Urinary bladder (tissue), 4 donors: ENCODE results near the gene KLHL4. TPM values are rescaled to one million over a fixed set of nuclear protein-coding genes. Genes with fewer than 3 reads are reported as not detected.
A peak's percentile ranks its signal among the peaks of the same experiment; 100 is the strongest.
"Not testable (repeated sequence)": the region's sequence is repeated elsewhere in the genome, so short reads cannot be mapped to it uniquely, and the experiment has no call there.

Source experiments
- DNase-seq: peaks from one replicate; pipeline ENCODE4 v3.0.0-alpha.2; 2015; ENCODE audit errors: extremely low spot score
- H3K27ac ChIP-seq: one replicate; pipeline ENCODE4 v1.5.1; 2013; ENCODE audit warnings: low read depth, mild to moderate bottlenecking, moderate library complexity
- H3K36me3 ChIP-seq: one replicate; pipeline ENCODE4 v1.6.1; 2013; ENCODE audit warnings: mild to moderate bottlenecking, moderate library complexity; ENCODE audit not compliant: insufficient read depth
- H3K4me1 ChIP-seq: one replicate; pipeline ENCODE4 v1.6.1; 2013; ENCODE audit warnings: mild to moderate bottlenecking, moderate library complexity; ENCODE audit not compliant: insufficient read depth
- H3K4me3 ChIP-seq: one replicate; pipeline ENCODE4 v1.5.1; 2013; ENCODE audit warnings: low read depth, low read length
- WGBS: extraction: QIAGEN DNeasy Blood & Tissue Kit; methylation state at CpG from one replicate; pipeline ENCODE4 v1.1.7; 2013; 5-methylcytosine and 5-hydroxymethylcytosine counted together
- polyA plus RNA-seq: library from polyadenylated mRNA; stranded (reverse); fragments of 200-250 nt; gene quantifications from one replicate; pipeline ENCODE4 v1.2.3, GENCODE V29; 2013
- total RNA-seq: library from RNA; depleted of rRNA; stranded (reverse); fragments of >200 nt; gene quantifications from one replicate; pipeline ENCODE4 v1.2.3, GENCODE V29; 2014
- donor health status: healthy with polysubstance abuse.
- donor health status: healthy.

Gene KLHL4, protein sequence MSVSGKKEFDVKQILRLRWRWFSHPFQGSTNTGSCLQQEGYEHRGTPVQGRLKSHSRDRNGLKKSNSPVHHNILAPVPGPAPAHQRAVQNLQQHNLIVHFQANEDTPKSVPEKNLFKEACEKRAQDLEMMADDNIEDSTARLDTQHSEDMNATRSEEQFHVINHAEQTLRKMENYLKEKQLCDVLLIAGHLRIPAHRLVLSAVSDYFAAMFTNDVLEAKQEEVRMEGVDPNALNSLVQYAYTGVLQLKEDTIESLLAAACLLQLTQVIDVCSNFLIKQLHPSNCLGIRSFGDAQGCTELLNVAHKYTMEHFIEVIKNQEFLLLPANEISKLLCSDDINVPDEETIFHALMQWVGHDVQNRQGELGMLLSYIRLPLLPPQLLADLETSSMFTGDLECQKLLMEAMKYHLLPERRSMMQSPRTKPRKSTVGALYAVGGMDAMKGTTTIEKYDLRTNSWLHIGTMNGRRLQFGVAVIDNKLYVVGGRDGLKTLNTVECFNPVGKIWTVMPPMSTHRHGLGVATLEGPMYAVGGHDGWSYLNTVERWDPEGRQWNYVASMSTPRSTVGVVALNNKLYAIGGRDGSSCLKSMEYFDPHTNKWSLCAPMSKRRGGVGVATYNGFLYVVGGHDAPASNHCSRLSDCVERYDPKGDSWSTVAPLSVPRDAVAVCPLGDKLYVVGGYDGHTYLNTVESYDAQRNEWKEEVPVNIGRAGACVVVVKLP
- total RNA-seq (23.8 TPM), polyA plus RNA-seq (1.1 TPM)

DNA sequence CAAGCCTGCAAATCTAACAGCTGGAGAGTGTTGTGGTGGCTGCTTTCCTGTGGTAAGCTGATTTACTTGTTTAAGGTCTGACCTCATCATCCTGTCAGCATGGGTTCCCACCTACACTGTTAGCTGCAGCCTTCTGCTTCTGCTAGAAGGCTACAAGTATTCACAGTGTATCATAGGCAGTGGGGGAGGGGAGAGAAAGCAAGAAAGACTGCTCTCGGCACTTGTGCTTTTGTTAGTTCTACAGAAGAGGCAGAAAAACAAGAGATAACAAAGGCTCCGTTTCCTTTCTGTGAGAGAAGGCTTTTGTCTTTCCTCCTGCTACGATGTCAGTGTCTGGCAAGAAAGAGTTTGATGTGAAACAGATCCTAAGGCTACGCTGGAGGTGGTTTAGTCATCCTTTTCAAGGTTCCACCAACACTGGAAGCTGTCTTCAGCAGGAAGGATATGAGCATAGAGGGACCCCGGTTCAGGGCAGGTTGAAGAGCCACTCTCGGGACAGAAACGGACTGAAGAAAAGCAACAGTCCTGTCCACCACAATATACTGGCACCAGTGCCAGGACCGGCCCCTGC is at the start of gene KLHL4:
Gene KLHL4 (plus strand): TSS at position 232 of the 571 bp plus-strand sequence. CDS start 92 bp downstream, at position 324.
- no peak for DNase-seq
- under 1% methylated on average over 8 of the region's 8 CpGs for WGBS
- no peak within 1 kb of the TSS for H3K27ac ChIP-seq
- H3K36me3 ChIP-seq: no peaks in the 10 kb centered on the region
- H3K4me3 ChIP-seq: peak within 1 kb of the TSS; percentile 22
- no peaks in the 10 kb centered on the region for H3K4me1 ChIP-seq

DNA sequence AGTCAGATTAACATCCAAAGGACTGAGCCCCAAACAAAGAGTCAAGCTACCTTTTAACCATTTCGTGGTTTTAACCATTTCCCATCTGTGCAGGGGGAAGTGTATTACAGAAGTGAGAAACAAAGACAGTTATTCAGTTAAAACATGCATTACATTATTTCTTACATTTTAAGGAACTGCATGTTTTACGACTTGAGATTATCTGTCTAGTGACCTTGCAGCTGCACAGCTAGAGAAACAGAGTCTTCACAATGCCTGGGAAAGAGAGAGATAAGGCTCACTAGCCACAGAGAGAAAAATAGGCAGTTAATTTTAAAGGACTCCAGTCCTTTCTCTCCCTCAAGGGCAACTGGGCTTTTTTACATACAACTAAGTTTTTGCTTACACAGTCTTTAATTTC is 48.7 kb upstream of the KLHL4 start:
- no peaks in the 10 kb centered on the region for H3K36me3 ChIP-seq
- no peak for DNase-seq
- whole genome bisulfite sequencing: 24% methylated on average over 2 of the region's 2 CpGs
- H3K4me1 ChIP-seq: no peaks in the 10 kb centered on the region
- H3K27ac ChIP-seq: no peak overlapping the region
- H3K4me3 ChIP-seq: no peak overlapping the region

DNA sequence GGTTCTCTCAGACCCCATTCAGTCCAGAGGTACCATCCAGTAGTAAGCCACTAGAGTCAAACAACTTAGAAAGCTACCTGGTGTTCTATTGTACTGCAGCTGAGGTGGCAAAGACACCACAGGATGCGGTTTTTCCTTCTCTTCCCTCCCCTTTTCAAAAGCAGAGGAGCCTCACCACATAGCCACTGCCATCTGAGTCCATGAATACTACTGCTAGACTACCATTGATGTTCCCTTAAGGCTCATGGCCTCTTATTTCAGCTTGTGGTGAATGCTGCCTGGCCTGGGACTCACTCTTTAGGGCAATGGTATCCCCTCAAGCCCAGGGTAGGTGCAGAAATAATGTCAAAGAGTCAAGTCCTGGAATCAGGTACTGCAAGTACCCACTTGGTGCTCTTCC is 41.8 kb upstream of the KLHL4 start:
- no peaks in the 10 kb centered on the region for H3K4me1 ChIP-seq
- no peak overlapping the region for H3K27ac ChIP-seq
- WGBS: 67% methylated on average over 1 of the region's 1 CpG
- H3K4me3 ChIP-seq: no peak overlapping the region
- no peaks in the 10 kb centered on the region for H3K36me3 ChIP-seq
- DNase-seq: no peak

DNA sequence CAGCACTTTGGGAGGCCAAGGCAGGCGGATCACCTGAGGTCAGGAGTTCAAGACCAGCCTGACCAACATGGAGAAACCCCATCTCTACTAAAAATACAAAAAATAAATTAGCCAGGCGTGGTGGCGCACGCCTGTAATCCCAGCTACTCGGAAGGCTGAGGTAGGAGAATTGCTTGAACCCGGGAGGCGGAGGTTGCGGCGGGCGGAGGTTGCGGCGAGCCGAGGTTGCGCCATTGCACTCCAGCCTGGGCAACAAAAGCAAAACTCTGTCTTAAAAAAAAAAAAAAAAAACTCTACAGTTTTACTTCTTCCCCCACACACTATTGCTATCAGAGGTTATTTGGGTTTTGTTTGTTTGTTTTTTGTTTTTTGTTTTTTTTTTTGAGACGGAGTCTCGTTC is 38.9 kb upstream of the KLHL4 start:
- WGBS: 94% methylated on average over 16 of the region's 16 CpGs
- not testable (repeated sequence) for H3K4me3 ChIP-seq, H3K27ac ChIP-seq, DNase-seq, H3K36me3 ChIP-seq, H3K4me1 ChIP-seq

DNA sequence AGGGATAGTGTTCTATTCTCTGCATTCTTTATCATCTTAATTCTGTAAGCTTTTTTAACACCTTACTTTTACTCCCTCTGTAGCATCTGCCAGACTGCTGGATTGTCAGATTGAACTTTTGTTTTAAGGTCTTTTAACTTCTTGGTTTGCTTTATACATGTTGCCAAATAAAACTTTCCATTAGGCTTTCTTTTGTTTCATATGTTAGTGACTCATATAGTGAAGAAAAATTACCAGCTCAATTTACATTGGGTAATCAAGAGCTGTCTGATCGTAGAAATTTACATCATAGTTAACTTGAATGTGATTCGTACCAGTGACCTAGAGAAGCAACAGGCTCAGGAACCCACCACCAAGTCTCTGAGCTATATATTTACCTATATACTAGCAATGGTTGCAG is 28.5 kb upstream of the KLHL4 start:
- Histone ChIP-seq H3K4me1 (no peaks in the 10 kb centered on the region), H3K36me3 (no peaks in the 10 kb centered on the region), H3K4me3 (no peak overlapping the region), H3K27ac (no peak overlapping the region)
- WGBS: 87% methylated on average over 2 of the region's 2 CpGs
- DNase-seq: no peak

DNA sequence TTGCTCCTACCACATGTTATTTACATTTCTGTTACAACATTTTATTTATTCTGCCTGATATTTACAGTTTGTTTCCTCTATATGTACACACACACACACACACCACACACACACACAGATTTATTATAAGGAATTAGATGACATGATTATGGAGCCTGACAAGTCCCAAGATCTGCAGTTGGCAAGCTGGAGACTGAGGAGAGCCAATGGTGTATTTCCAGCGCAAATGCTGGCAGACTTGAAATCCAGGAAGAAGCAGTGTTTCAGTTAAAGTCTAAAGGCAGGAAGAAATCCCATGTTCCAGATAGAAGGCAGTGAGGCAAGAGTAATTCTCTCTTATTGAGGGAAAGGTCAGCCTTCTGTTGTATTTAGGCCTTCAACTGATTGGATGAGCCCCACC is 1.8 kb upstream of the KLHL4 start:
- Histone ChIP-seq H3K27ac (no peak overlapping the region), H3K36me3 (no peaks in the 10 kb centered on the region), H3K4me1 (no peaks in the 10 kb centered on the region), H3K4me3 (no peak overlapping the region)
- 19% methylated on average over 1 of the region's 1 CpG for WGBS
- DNase-seq: no peak

DNA sequence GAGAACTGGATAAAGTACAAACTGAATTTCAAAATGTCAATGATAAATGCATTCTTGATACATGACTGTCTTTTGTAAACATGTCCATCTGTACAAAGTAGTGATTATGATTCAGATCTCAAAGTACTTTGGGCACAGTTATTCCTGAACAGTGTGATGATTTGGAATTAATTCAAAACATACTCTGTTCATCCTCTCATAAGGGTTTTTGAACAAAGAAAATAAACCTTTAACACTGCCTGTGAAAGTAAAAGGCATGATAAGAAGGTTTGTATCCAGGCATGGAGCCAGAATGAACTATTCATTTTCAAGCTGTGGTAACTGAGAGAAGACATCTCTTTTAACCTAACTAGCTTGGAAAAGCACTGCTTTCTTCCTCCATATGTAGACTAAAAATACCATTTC is 883 bp upstream of the KLHL4 start:
- Histone ChIP-seq H3K27ac (no peak overlapping the region), H3K36me3 (no peaks in the 10 kb centered on the region), H3K4me3 (no peak overlapping the region), H3K4me1 (no peaks in the 10 kb centered on the region)
- no peak for DNase-seq

DNA sequence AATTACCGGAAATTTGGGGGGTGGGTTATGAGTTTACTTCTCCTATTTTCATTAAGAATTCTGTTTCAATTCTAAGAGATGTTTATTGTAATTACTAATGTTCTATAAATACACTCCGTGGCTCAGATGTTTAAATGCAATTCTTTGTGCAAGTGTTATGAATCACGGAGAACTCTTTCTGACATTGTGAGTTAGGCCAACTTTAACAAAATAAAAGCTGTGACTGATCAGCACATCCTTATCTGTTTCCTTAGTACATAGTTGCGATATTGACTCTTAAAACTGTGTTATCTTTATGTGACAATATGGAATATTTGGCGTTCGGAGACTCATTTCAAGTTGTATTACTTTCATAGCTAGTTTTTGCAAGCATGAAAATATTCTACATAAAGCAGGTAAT is 902 bp downstream of the KLHL4 start:
- H3K4me1 ChIP-seq: no peaks in the 10 kb centered on the region
- H3K36me3 ChIP-seq: no peaks in the 10 kb centered on the region
- H3K27ac ChIP-seq: no peak overlapping the region
- H3K4me3 ChIP-seq: no peak overlapping the region
- DNase-seq: no peak
- WGBS: 4% methylated on average over 6 of the region's 6 CpGs

DNA sequence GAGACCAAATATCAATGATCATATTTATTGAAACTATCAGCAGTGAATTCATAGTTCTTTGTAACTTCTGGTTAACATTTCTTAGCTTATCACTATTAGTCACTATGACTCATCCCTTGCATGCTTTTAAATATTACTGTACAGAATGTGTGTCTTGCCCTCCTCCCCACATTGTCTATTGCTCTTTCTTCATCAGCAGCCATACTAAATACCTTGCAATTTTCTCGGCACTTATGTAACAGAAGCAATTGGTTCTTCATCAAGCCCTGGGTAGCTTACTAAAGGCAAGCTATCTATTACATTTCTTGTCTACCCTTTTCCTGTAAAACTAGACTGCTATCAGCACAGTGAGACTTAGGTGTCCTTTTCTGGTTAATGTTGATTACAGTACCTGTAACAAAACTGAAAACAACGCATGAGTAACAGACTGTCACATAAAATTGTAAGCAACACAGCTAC is 8.2 kb downstream of the KLHL4 start:
- no peak overlapping the region for H3K27ac ChIP-seq
- DNase-seq: no peak
- WGBS: 79% methylated on average over 2 of the region's 2 CpGs
- no peaks in the 10 kb centered on the region for H3K36me3 ChIP-seq
- no peaks in the 10 kb centered on the region for H3K4me1 ChIP-seq
- H3K4me3 ChIP-seq: no peak overlapping the region

DNA sequence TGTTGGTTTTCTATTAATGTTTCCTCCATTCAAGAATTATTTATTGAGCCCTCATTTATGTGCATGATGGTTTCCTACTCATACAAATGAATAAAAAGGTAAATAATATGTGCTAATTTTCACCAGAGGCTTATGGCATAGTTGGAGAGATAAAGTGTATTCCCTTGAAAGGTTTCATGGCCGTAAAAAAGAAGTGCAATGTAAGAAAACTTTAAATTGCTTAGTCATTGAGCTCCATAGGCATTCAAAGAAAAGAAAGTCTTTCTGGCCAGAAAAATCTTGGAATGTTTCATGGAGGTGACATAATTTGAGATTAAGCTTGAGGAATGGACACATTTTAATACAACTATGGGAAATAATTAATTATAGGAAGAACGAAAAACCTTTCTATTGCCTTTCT is 8.7 kb downstream of the KLHL4 start:
- Histone ChIP-seq H3K27ac (no peak overlapping the region), H3K4me3 (no peak overlapping the region), H3K36me3 (no peaks in the 10 kb centered on the region), H3K4me1 (no peaks in the 10 kb centered on the region)
- 97% methylated on average over 2 of the region's 2 CpGs for WGBS
- no peak for DNase-seq

DNA sequence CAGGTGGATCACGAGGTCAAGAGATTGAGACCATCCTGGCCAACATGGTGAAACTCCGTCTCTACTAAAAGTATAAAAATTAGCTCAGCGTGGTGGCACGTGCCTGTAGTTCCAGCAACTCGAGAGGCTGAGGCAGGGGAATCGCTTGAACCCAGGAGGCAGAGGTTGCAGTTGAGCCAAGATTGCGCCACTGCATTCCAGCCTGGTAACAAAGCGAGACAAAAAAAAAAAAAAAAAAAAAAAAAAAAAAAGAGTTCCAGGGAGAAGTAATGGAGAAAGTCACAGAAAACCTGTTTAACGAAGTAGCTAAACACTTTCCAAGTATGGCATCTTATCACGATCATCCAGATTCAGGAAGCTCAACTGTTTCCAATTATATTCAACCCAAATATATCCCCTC is 10.9 kb downstream of the KLHL4 start:
- no peak overlapping the region for H3K4me3 ChIP-seq
- no peak for DNase-seq
- 88% methylated on average over 8 of the region's 10 CpGs for WGBS
- no peaks in the 10 kb centered on the region for H3K36me3 ChIP-seq
- H3K4me1 ChIP-seq: no peaks in the 10 kb centered on the region
- H3K27ac ChIP-seq: no peak overlapping the region

DNA sequence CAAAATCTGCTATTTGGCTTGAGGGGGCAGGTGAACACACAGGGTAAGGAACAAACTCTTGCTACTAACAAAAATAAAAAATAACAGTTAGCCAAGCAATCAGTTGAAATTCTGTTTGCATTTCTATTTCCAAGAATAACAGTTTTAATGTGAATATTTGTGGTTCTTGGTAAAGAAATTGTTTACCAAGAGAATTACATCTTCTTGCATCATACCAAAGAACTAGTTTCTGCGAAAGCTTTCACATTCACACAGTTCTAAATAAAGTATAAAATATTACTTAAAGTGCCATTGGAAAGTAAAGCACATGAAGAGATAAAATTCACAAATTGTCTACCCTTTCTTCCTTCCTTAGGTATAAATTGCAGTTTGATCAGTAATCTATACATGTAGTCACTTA is 54.4 kb downstream of the KLHL4 start:
- H3K4me1 ChIP-seq: no peaks in the 10 kb centered on the region
- no peak overlapping the region for H3K4me3 ChIP-seq
- WGBS: 76% methylated on average over 1 of the region's 1 CpG
- no peak for DNase-seq
- no peaks in the 10 kb centered on the region for H3K36me3 ChIP-seq
- H3K27ac ChIP-seq: no peak overlapping the region

DNA sequence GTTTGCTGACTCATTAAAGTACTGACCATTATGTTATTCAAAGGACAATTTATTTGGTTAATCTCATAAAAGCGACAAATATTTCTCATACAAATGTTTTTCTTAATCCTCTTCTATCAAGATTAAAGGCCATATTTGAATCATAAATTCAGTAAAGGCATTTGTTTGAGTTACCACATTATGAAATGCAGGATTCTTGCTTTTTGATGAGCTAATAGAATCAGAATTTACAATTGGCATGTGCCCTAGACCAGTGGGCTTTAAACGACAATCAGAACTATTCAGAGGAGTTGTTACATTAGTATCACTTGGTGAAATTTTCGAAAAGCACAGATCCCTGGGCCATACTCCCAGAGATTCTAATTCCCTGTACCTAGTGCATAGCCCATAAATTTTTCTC is 55.3 kb downstream of the KLHL4 start:
- Histone ChIP-seq H3K4me3 (no peak overlapping the region), H3K4me1 (no peaks in the 10 kb centered on the region), H3K36me3 (no peaks in the 10 kb centered on the region), H3K27ac (no peak overlapping the region)
- DNase-seq: no peak
- 42% methylated on average over 3 of the region's 3 CpGs for WGBS

DNA sequence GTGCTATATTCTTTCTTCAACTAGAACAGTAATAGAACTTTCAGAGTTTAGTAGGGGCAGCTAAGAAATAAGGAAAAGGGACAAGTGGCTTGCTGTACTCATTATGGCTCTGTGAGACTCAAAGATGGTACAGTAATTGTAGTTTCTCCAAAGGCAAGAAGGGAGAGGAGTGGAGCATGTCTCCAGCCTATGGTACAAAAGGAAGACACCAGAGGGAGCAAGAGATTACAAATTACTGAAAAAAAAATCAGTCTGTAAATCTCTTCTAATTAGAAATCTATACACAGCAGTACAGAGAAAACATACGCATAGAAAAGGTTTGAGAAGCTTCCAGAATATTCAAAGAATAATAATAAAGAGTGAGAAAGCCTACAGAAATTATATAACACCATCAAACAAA is 61.4 kb downstream of the KLHL4 start:
- no peak overlapping the region for H3K4me3 ChIP-seq
- no peak overlapping the region for H3K27ac ChIP-seq
- WGBS: 97% methylated on average over 1 of the region's 1 CpG
- no peaks in the 10 kb centered on the region for H3K4me1 ChIP-seq
- DNase-seq: no peak
- no peaks in the 10 kb centered on the region for H3K36me3 ChIP-seq
